ENCODE measurements around the gene USP46.

Gene USP46

GRCh38 chr4:52612341-52612740 lies 46.8 kb downstream of the USP46 start:
- Histone ChIP-seq H3K36me3 (ENCODE audit: control insufficient read depth, insufficient read depth, low read length) (no peaks in the 10 kb centered on the region), H3K27me3 (ENCODE audit: control insufficient read depth, insufficient read depth, low read length) (no peaks in the 10 kb centered on the region), H3K4me1 (ENCODE audit: control insufficient read depth, insufficient read depth, low read length) (no peaks in the 10 kb centered on the region), H3K4me3 (ENCODE audit: low read length) (no peak overlapping the region), H3K9me3 (ENCODE audit: control insufficient read depth, low read length) (no peaks in the 10 kb centered on the region), H3K9ac (ENCODE audit: low read length) (no peak overlapping the region)

- Histone ChIP-seq H3K9ac (ENCODE audit: low read length) (no peak overlapping the region), H3K36me3 (ENCODE audit: control insufficient read depth, insufficient read depth, low read length) (no peaks in the 10 kb centered on the region), H3K4me3 (ENCODE audit: low read length) (no peak overlapping the region), H3K27me3 (ENCODE audit: control insufficient read depth, insufficient read depth, low read length) (no peaks in the 10 kb centered on the region), H3K4me1 (ENCODE audit: control insufficient read depth, insufficient read depth, low read length) (no peaks in the 10 kb centered on the region), H3K9me3 (ENCODE audit: control insufficient read depth, low read length) (no peaks in the 10 kb centered on the region)
Measured at GRCh38 chr4:52611030-52611555, 48.0 kb downstream of the USP46 start.

- Histone ChIP-seq H3K9me3 (ENCODE audit: control insufficient read depth, low read length) (no peaks in the 10 kb centered on the region), H3K9ac (ENCODE audit: low read length) (no peak overlapping the region), H3K36me3 (ENCODE audit: control insufficient read depth, insufficient read depth, low read length) (no peaks in the 10 kb centered on the region), H3K4me3 (ENCODE audit: low read length) (no peak overlapping the region), H3K27me3 (ENCODE audit: control insufficient read depth, insufficient read depth, low read length) (no peaks in the 10 kb centered on the region), H3K4me1 (ENCODE audit: control insufficient read depth, insufficient read depth, low read length) (no peaks in the 10 kb centered on the region)
Measured at GRCh38 chr4:52606726-52607125, 52.4 kb downstream of the USP46 start.

DNA sequence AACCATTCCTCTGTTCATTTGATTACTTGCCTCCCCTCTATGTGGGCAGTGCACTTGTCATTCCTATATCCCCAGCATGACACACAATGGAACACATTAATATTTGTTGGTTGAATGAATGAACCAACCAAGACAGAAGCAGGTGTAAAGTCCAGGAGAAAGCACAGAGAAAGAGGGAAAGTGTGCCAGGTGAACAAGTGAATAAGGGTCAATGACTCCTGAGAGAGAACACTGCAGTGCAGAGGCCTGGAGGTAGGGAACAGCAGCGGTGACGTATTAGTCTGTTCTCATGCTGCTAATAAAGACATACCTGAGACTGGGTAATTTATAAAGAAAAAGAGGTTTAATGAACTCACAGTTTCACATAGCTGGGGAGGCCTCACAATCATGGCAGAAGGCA lies 53.1 kb downstream of the USP46 start:
- H3K4me3 ChIP-seq (ENCODE audit: low read length) = no peak overlapping the region
- no peaks in the 10 kb centered on the region for H3K4me1 ChIP-seq (ENCODE audit: control insufficient read depth, insufficient read depth, low read length)
- no peaks in the 10 kb centered on the region for H3K27me3 ChIP-seq (ENCODE audit: control insufficient read depth, insufficient read depth, low read length)
- H3K9ac ChIP-seq (ENCODE audit: low read length) = no peak overlapping the region
- H3K36me3 ChIP-seq (ENCODE audit: control insufficient read depth, insufficient read depth, low read length) = no peaks in the 10 kb centered on the region
- no peaks in the 10 kb centered on the region for H3K9me3 ChIP-seq (ENCODE audit: control insufficient read depth, low read length)

DNA sequence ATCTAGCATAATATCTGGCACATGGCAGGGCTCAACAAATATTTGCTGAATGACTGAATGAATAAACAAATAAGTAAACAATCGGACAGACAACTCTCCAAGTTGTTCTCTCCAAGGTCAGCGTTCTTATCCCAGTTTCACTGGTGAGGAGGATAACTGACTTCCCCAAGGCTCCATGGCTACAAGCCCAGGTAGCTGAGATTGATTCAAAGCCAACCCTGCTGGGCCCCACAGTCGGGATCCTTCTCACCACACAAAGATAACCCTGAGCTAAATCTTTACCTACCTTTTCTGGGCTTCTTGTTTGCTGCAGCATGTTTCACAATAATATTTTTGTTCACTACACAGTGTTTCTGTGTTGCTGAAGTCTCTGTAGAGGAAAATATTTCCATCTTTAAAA lies 54.9 kb downstream of the USP46 start:
- Histone ChIP-seq H3K36me3 (ENCODE audit: control insufficient read depth, insufficient read depth, low read length) (no peaks in the 10 kb centered on the region), H3K9me3 (ENCODE audit: control insufficient read depth, low read length) (no peaks in the 10 kb centered on the region)

GRCh38 chr4:52600275-52600674 lies 58.8 kb downstream of the USP46 start:
- Histone ChIP-seq H3K4me1 (ENCODE audit: control insufficient read depth, insufficient read depth, low read length) (no peaks in the 10 kb centered on the region), H3K27me3 (ENCODE audit: control insufficient read depth, insufficient read depth, low read length) (no peaks in the 10 kb centered on the region), H3K9me3 (ENCODE audit: control insufficient read depth, low read length) (no peaks in the 10 kb centered on the region), H3K4me3 (ENCODE audit: low read length) (no peak overlapping the region), H3K9ac (ENCODE audit: low read length) (no peak overlapping the region), H3K36me3 (ENCODE audit: control insufficient read depth, insufficient read depth, low read length) (no peaks in the 10 kb centered on the region)

More for the DNA sequence above, 54.9 kb downstream of the USP46 start:
- Histone ChIP-seq H3K9ac (ENCODE audit: low read length) (no peak overlapping the region), H3K4me3 (ENCODE audit: low read length) (no peak overlapping the region), H3K27me3 (ENCODE audit: control insufficient read depth, insufficient read depth, low read length) (no peaks in the 10 kb centered on the region), H3K4me1 (ENCODE audit: control insufficient read depth, insufficient read depth, low read length) (no peaks in the 10 kb centered on the region)

GRCh38 chr4:52595001-52595400 lies 64.1 kb downstream of the USP46 start:
- H3K4me3 ChIP-seq (ENCODE audit: low read length) = no peak overlapping the region
- no peak overlapping the region for H3K9ac ChIP-seq (ENCODE audit: low read length)

GRCh38 chr4:52592287-52592686 lies 66.8 kb downstream of the USP46 start:
- Histone ChIP-seq H3K4me3 (ENCODE audit: low read length) (no peak overlapping the region), H3K4me1 (ENCODE audit: control insufficient read depth, insufficient read depth, low read length) (no peaks in the 10 kb centered on the region), H3K27me3 (ENCODE audit: control insufficient read depth, insufficient read depth, low read length) (no peaks in the 10 kb centered on the region), H3K9me3 (ENCODE audit: control insufficient read depth, low read length) (no peaks in the 10 kb centered on the region), H3K9ac (ENCODE audit: low read length) (no peak overlapping the region), H3K36me3 (ENCODE audit: control insufficient read depth, insufficient read depth, low read length) (no peaks in the 10 kb centered on the region)

More at GRCh38 chr4:52595001-52595400, 64.1 kb downstream of the USP46 start:
- no peaks in the 10 kb centered on the region for H3K4me1 ChIP-seq (ENCODE audit: control insufficient read depth, insufficient read depth, low read length)
- H3K27me3 ChIP-seq (ENCODE audit: control insufficient read depth, insufficient read depth, low read length) = no peaks in the 10 kb centered on the region
- no peaks in the 10 kb centered on the region for H3K36me3 ChIP-seq (ENCODE audit: control insufficient read depth, insufficient read depth, low read length)
- no peaks in the 10 kb centered on the region for H3K9me3 ChIP-seq (ENCODE audit: control insufficient read depth, low read length)

DNA sequence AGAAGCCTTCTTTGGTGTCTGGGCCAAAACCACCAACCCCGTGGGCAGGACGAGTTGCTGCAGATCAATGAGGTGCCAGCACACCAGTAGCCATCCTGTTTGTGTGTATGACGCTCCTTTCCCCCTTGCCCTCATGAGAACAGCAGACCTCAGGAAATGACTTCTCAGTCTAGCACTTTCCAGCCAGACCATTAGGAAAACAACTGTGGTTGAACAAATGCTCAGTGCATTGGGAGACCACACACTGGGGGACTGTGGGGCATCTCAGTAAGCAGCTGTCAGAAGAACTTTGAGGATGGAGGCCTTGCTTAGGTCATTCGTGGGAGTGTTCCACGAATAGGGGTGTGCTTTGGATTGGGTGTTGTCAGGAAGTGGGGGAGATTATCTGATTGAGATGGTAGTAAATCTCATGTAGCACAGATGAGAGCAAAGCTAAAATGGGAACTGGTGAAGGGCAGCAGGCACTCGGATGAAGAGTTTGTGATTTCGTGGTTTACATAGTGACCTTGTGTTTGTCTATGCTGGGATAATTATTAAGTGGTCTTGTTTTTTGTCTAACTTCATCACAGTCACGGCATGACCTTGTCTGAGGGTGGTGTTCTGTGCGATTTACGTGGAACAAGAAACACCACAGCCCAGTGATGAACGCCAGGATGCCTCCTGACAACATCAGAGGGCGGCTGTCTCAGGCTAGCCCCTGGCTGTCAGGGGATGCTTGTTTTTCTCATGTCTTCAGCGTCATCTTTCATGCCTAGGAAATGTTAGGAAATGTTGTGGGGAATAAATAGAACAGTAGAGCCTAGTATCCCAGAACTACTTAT lies 70.1 kb downstream of the USP46 start:
- H3K36me3 ChIP-seq (ENCODE audit: control insufficient read depth, insufficient read depth, low read length) = no peaks in the 10 kb centered on the region
- H3K27me3 ChIP-seq (ENCODE audit: control insufficient read depth, insufficient read depth, low read length) = no peaks in the 10 kb centered on the region
- H3K4me1 ChIP-seq (ENCODE audit: control insufficient read depth, insufficient read depth, low read length) = no peaks in the 10 kb centered on the region
- H3K4me3 ChIP-seq (ENCODE audit: low read length) = no peak overlapping the region
- H3K9ac ChIP-seq (ENCODE audit: low read length) = no peak overlapping the region
- no peaks in the 10 kb centered on the region for H3K9me3 ChIP-seq (ENCODE audit: control insufficient read depth, low read length)

DNA sequence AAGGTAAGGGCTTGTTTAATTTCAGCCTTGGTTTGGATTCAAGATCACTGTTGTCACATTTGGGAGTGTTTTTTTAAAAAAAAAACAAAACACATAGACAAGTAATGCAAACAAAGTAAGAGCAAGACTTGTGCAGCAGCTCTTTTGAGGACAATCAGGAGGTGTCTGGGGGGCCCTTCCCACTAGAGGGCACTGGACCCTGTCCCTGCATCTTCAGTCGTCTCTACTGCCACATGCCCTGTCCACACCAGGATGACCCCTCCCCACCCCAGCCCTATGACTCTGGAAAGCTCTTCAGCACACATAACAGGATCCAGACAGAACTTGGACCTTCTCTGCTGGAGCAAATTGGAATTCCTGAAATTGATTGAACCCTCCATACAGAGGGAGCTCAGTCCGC lies 71.0 kb downstream of the USP46 start:
- Histone ChIP-seq H3K27me3 (ENCODE audit: control insufficient read depth, insufficient read depth, low read length) (no peaks in the 10 kb centered on the region), H3K9me3 (ENCODE audit: control insufficient read depth, low read length) (no peaks in the 10 kb centered on the region), H3K36me3 (ENCODE audit: control insufficient read depth, insufficient read depth, low read length) (no peaks in the 10 kb centered on the region), H3K9ac (ENCODE audit: low read length) (no peak overlapping the region), H3K4me3 (ENCODE audit: low read length) (no peak overlapping the region), H3K4me1 (ENCODE audit: control insufficient read depth, insufficient read depth, low read length) (no peaks in the 10 kb centered on the region)

DNA sequence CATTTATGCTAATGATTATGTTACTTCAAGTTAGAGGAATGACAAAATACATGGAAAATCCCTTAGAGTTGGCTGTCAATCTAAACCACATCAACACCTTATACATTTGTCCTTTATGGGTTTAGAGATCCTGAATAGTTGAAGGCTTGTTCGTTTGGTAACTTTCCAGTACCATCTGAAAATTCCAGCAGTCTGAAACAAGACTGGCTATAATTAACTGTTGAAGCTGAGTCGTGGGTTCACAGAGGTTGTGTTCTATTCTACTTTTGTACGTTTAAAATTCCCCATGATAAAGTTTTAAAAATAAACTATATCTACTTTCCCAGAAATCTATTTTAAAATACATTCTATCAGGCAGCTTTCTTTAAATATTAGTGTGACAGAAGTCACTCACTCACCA lies 73.0 kb downstream of the USP46 start:
- Histone ChIP-seq H3K27me3 (ENCODE audit: control insufficient read depth, insufficient read depth, low read length) (no peaks in the 10 kb centered on the region), H3K36me3 (ENCODE audit: control insufficient read depth, insufficient read depth, low read length) (no peaks in the 10 kb centered on the region), H3K4me1 (ENCODE audit: control insufficient read depth, insufficient read depth, low read length) (no peaks in the 10 kb centered on the region), H3K4me3 (ENCODE audit: low read length) (no peak overlapping the region), H3K9ac (ENCODE audit: low read length) (no peak overlapping the region), H3K9me3 (ENCODE audit: control insufficient read depth, low read length) (no peaks in the 10 kb centered on the region)

- Histone ChIP-seq H3K36me3 (ENCODE audit: control insufficient read depth, insufficient read depth, low read length) (no peaks in the 10 kb centered on the region), H3K27me3 (ENCODE audit: control insufficient read depth, insufficient read depth, low read length) (no peaks in the 10 kb centered on the region), H3K4me3 (ENCODE audit: low read length) (no peak overlapping the region), H3K4me1 (ENCODE audit: control insufficient read depth, insufficient read depth, low read length) (no peaks in the 10 kb centered on the region), H3K9ac (ENCODE audit: low read length) (no peak overlapping the region), H3K9me3 (ENCODE audit: control insufficient read depth, low read length) (no peaks in the 10 kb centered on the region)
Measured at GRCh38 chr4:52585379-52585778, 73.7 kb downstream of the USP46 start.

Data from mucosa of stomach (tissue), 1 donor.